Retinal pigment epithelial cell (primary cell): ENCODE results near the gene HMGCS2.

Source experiments
- DNase-seq: peaks from one replicate; pipeline ENCODE4 v3.0.0-alpha.2; 2010; ENCODE audit warnings: low read depth
- H3K4me3 ChIP-seq: 2 replicates; pipeline ENCODE4 v1.5.1; 2011; ENCODE audit warnings: mild to moderate bottlenecking, low read length, control low read depth, moderate library complexity
- TF ChIP-seq, protein P1 (sequence below): conservative IDR thresholded peaks from 2 replicates; pipeline ENCODE4 v1.5.1; 2011; ENCODE audit warnings: low read depth, low read length, control low read depth, inconsistent platforms

The HMGCS2 gene

GRCh38 chr1:119762409-119762808 is 6.3 kb downstream of the HMGCS2 start:
- no peak overlapping the region for H3K4me3 ChIP-seq
- TF ChIP-seq, protein P1, sequence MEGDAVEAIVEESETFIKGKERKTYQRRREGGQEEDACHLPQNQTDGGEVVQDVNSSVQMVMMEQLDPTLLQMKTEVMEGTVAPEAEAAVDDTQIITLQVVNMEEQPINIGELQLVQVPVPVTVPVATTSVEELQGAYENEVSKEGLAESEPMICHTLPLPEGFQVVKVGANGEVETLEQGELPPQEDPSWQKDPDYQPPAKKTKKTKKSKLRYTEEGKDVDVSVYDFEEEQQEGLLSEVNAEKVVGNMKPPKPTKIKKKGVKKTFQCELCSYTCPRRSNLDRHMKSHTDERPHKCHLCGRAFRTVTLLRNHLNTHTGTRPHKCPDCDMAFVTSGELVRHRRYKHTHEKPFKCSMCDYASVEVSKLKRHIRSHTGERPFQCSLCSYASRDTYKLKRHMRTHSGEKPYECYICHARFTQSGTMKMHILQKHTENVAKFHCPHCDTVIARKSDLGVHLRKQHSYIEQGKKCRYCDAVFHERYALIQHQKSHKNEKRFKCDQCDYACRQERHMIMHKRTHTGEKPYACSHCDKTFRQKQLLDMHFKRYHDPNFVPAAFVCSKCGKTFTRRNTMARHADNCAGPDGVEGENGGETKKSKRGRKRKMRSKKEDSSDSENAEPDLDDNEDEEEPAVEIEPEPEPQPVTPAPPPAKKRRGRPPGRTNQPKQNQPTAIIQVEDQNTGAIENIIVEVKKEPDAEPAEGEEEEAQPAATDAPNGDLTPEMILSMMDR: no peak
- no peak for DNase-seq

- H3K4me3 ChIP-seq: no peak overlapping the region
- TF ChIP-seq, protein P1: no peak
- no peak for DNase-seq
Observed at GRCh38 chr1:119758584-119758983, 10.1 kb downstream of the HMGCS2 start.

- TF ChIP-seq, protein P1: no peak
- DNase-seq: no peak
- no peak overlapping the region for H3K4me3 ChIP-seq
Observed at GRCh38 chr1:119752592-119752991, 16.1 kb downstream of the HMGCS2 start.

DNA sequence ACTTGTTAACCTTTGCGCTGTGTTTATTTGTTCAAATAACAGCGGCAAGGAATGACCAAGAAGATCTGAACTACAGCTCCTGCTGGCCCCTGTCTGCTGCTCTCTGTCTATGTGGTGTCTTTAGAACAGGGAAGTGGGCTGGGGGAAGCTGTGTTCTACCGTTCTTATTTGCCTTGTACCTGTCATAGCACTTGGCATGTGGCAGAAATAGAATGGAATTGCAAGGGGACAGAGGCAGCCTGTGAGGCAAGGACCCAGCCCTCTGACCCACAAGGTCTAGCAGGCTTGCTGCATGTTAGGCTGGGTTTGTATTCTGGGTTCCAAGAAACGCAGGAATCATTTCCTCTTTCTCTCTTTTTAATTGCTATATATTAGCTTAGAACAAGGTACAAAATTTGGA is 20.7 kb downstream of the HMGCS2 start:
- H3K4me3 ChIP-seq: no peak overlapping the region
- no peak for DNase-seq
- TF ChIP-seq, protein P1: no peak

- DNase-seq: no peak
- TF ChIP-seq, protein P1: no peak
- no peak overlapping the region for H3K4me3 ChIP-seq
Observed at GRCh38 chr1:119747451-119747850, 21.3 kb downstream of the HMGCS2 start.

- TF ChIP-seq, protein P1: no peak
- no peak overlapping the region for H3K4me3 ChIP-seq
- DNase-seq: no peak
Observed at GRCh38 chr1:119745034-119745433, 23.7 kb downstream of the HMGCS2 start.

- TF ChIP-seq, protein P1: no peak
- H3K4me3 ChIP-seq: no peak overlapping the region
- DNase-seq: no peak
Observed at GRCh38 chr1:119744598-119744942, 24.1 kb downstream of the HMGCS2 start.
